Measurements from ENCODE around the gene DBF4B. TPM values are rescaled to one million over a fixed set of nuclear protein-coding genes. Genes with fewer than 3 reads are reported as not detected.

DBF4B gene
- total and polyA plus RNA-seq, 3 experiments from 2014 or later: 0.75 to 16.1 (median 15.2) TPM

GRCh38 chr17:44759086-44759915 is 50.8 kb downstream of the DBF4B start:
- H3K27me3 Mint-ChIP-seq: peaks cover 27 to 42% of the 10 kb centered on the region in 2 donors
- CTCF ChIA-PET: no interaction called here
- Histone ChIP-seq H3K27me3 (ENCODE audit: insufficient read depth, low read length, poor library complexity, severe bottlenecking) (peaks cover 16% of the 10 kb centered on the region), H3K36me3 (ENCODE audit: insufficient read depth, low read length) (no peaks in the 10 kb centered on the region), H3K4me3 (ENCODE audit: low read length) (no peak overlapping the region), H3K9me3 (ENCODE audit: low read length) (no peaks in the 10 kb centered on the region), H3K4me1 (ENCODE audit: insufficient read depth, low read length) (peaks cover 4% of the 10 kb centered on the region), H3K27ac (ENCODE audit: low read depth, low read length) (no peak overlapping the region)
- peak overlapping the region in 2 of 7 donors; percentile 49 to 72 for H3K4me3 Mint-ChIP-seq
- no peak overlapping the region for H3K27ac Mint-ChIP-seq
- H3K9me3 Mint-ChIP-seq: no peaks in the 10 kb centered on the region
- DNase-seq: no peak
- POLR2A ChIA-PET: no interaction called here
- no peaks in the 10 kb centered on the region for H3K36me3 Mint-ChIP-seq
- H3K4me1 Mint-ChIP-seq: peaks cover 0 to 4% (median 2%) of the 10 kb centered on the region in 3 donors

DNA sequence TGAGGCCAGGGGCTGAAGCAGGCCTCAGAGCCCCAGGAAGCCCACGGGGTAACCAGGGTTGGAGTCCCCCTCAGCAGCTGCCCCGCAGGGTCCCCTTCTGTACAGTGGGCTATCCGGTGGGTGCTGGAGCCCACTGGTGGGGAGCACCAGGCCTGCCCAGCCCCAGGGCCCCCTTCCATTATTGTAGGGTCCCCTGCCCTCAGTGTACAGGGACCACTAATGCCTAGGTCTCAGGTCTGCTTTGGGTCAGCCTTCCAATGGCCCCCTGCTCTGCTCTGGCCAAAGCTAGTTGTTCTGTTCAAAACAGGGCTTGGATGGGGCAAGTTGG is 51.4 kb downstream of the DBF4B start:
- H3K27me3 ChIP-seq (ENCODE audit: insufficient read depth, low read length, poor library complexity, severe bottlenecking): peaks cover 16% of the 10 kb centered on the region
- Mint-ChIP-seq H3K27ac (no peak overlapping the region), H3K36me3 (no peaks in the 10 kb centered on the region), H3K4me1 (peaks cover 0 to 4% (median 2%) of the 10 kb centered on the region in 3 donors), H3K9me3 (no peaks in the 10 kb centered on the region), H3K4me3 (peak overlapping the region in 3 of 7 donors; percentile 12 to 44 (median 25)), H3K27me3 (peaks cover 30 to 42% of the 10 kb centered on the region in 2 donors)
- no peak overlapping the region for H3K4me3 ChIP-seq (ENCODE audit: low read length)
- no peaks in the 10 kb centered on the region for H3K36me3 ChIP-seq (ENCODE audit: insufficient read depth, low read length)
- no peak overlapping the region for H3K27ac ChIP-seq (ENCODE audit: low read depth, low read length)
- ChIA-PET CTCF (no interaction called here), POLR2A (no interaction called here)
- DNase-seq: no peak
- no peaks in the 10 kb centered on the region for H3K9me3 ChIP-seq (ENCODE audit: low read length)
- peaks cover 4% of the 10 kb centered on the region for H3K4me1 ChIP-seq (ENCODE audit: insufficient read depth, low read length)

DNA sequence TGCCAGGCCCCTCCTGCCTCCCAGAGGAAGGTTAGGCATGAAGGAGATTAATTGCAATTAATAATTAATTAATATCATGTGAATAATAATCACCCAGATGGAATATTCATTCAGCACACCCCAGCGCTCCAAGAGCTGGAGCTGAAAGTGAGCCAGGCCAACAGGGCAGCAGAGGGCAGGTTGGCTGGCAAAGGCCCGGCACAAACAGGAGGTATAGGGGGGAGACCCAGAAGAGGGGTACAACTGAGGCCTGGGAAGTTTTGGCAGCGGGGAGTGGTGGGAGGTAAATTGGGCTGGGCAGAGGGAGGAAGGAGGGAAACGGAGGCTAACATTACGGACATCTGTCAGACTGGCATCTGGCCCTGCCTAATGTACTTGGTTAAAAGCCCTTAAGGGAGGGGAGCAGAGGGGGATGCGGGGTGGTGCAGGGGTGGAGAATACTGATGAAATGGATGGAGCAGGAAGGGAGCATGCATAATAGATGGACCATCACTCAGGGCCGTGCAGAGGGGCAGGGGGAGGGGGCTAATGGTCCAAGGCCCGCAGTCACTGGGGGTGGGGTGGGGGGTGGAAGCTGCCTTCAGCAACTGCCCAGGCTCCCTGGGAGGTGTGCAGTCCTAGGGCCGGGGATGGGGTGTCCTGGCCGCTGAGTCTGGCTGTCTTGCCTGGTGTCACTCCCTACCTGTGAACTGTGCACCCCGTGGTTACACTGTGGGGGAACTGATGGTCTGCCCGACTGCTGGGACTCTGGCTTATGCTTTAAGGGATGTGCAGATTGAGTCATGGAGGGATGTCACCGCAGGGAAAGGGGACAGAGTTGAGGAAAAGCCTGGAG is 52.2 kb downstream of the DBF4B start:
- H3K9me3 ChIP-seq (ENCODE audit: low read length): no peaks in the 10 kb centered on the region
- peaks cover 16% of the 10 kb centered on the region for H3K27me3 ChIP-seq (ENCODE audit: insufficient read depth, low read length, poor library complexity, severe bottlenecking)
- CTCF ChIA-PET: no interaction called here
- Mint-ChIP-seq H3K9me3 (no peaks in the 10 kb centered on the region), H3K27ac (peak overlapping the region in 1 of 8 donors; percentile 17), H3K4me1 (peaks cover 0 to 4% (median 2%) of the 10 kb centered on the region in 3 donors), H3K4me3 (peak overlapping the region in 5 of 7 donors; percentile 19 to 66 (median 48)), H3K36me3 (no peaks in the 10 kb centered on the region), H3K27me3 (peaks cover 32 to 47% of the 10 kb centered on the region in 2 donors)
- H3K4me1 ChIP-seq (ENCODE audit: insufficient read depth, low read length): peaks cover 4% of the 10 kb centered on the region
- no peaks in the 10 kb centered on the region for H3K36me3 ChIP-seq (ENCODE audit: insufficient read depth, low read length)
- DNase-seq: no peak
- POLR2A ChIA-PET: no interaction called here
- no peak overlapping the region for H3K4me3 ChIP-seq (ENCODE audit: low read length)
- no peak overlapping the region for H3K27ac ChIP-seq (ENCODE audit: low read depth, low read length)

- Histone ChIP-seq H3K4me1 (ENCODE audit: insufficient read depth, low read length) (peaks cover 4% of the 10 kb centered on the region), H3K27ac (ENCODE audit: low read depth, low read length) (no peak overlapping the region), H3K9me3 (ENCODE audit: low read length) (no peaks in the 10 kb centered on the region), H3K36me3 (ENCODE audit: insufficient read depth, low read length) (no peaks in the 10 kb centered on the region), H3K4me3 (ENCODE audit: low read length) (no peak overlapping the region), H3K27me3 (ENCODE audit: insufficient read depth, low read length, poor library complexity, severe bottlenecking) (peaks cover 16% of the 10 kb centered on the region)
- POLR2A ChIA-PET: interaction anchor here (0.6 kb wide), 1 partner anchor 262 kb away, joined by 5 read pairs; no protein-coding TSS in a partner anchor
- no peaks in the 10 kb centered on the region for H3K36me3 Mint-ChIP-seq
- no peak overlapping the region for H3K4me3 Mint-ChIP-seq
- CTCF ChIA-PET: interaction anchor here (1.5 to 1.9 kb wide), 2 partner anchors 13 to 102 kb away, joined by 3 to 6 read pairs; no protein-coding TSS in a partner anchor
- H3K4me1 Mint-ChIP-seq: peaks cover 0 to 4% (median 2%) of the 10 kb centered on the region in 3 donors
- no peak for DNase-seq
- H3K27me3 Mint-ChIP-seq: peaks cover 26 to 52% of the 10 kb centered on the region in 2 donors
- peak overlapping the region in 1 of 8 donors; percentile 47 for H3K27ac Mint-ChIP-seq
- no peaks in the 10 kb centered on the region for H3K9me3 Mint-ChIP-seq
Observed at GRCh38 chr17:44761932-44762810, 53.7 kb downstream of the DBF4B start.

DNA sequence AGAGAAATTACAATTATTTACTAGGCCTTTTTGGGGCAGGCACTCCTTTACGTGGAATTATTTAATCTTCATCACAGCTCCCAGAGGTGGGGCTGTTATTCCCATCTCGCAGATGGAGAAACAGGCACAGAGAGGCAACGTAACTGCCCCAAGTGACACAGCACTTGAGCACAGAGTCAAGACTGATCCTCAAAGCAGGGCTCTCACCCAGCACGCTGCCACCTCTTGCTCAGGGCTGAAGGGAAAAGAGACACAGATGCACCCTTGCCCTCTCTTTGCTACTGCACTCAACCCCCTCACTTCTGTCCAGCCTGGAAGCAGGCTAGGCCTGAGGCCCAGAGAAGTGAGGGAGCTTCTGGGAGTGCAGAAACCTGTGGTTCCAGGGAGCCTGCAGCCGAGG is 54.7 kb downstream of the DBF4B start:
- Histone ChIP-seq H3K27me3 (ENCODE audit: insufficient read depth, low read length, poor library complexity, severe bottlenecking) (peaks cover 11% of the 10 kb centered on the region), H3K27ac (ENCODE audit: low read depth, low read length) (no peak overlapping the region), H3K4me3 (ENCODE audit: low read length) (no peak overlapping the region), H3K9me3 (ENCODE audit: low read length) (no peaks in the 10 kb centered on the region), H3K36me3 (ENCODE audit: insufficient read depth, low read length) (no peaks in the 10 kb centered on the region), H3K4me1 (ENCODE audit: insufficient read depth, low read length) (peaks cover 4% of the 10 kb centered on the region)
- H3K27ac Mint-ChIP-seq: no peak overlapping the region
- no peaks in the 10 kb centered on the region for H3K36me3 Mint-ChIP-seq
- DNase-seq: no peak
- no peak overlapping the region for H3K4me3 Mint-ChIP-seq
- H3K27me3 Mint-ChIP-seq: peaks cover 18 to 49% of the 10 kb centered on the region in 2 donors
- H3K9me3 Mint-ChIP-seq: no peaks in the 10 kb centered on the region
- POLR2A ChIA-PET: interaction anchor here (1.6 kb wide), 1 partner anchor 12 kb away, joined by 4 read pairs; no protein-coding TSS in a partner anchor
- peaks cover 0 to 2% (median under 1%) of the 10 kb centered on the region in 3 donors for H3K4me1 Mint-ChIP-seq
- CTCF ChIA-PET: interaction anchor here (1.0 to 1.9 kb wide), 5 partner anchors 12 to 101 kb away, joined by 3 to 6 read pairs (median 3); no protein-coding TSS in a partner anchor

DNA sequence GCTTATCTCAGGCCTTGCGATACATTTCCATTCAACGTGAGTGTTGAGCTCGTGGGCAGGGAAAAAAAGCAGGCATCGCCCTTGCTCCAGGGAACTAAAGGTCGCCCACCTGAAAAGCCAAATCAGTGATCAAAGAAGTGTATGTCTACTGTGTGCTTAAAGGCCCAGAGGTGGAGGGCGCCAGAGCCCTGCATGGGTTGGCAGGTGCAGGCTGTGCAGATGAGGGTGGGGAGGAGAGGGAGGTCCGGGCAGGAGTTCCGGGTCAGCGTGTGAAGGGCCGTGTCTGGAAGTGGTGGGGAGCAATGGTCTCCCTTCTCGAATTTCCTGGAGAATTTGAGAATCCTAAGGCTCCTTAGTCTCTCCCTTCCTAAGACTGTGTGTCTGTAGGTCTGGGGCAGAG is 57.5 kb downstream of the DBF4B start:
- POLR2A ChIA-PET: no interaction called here

DNA sequence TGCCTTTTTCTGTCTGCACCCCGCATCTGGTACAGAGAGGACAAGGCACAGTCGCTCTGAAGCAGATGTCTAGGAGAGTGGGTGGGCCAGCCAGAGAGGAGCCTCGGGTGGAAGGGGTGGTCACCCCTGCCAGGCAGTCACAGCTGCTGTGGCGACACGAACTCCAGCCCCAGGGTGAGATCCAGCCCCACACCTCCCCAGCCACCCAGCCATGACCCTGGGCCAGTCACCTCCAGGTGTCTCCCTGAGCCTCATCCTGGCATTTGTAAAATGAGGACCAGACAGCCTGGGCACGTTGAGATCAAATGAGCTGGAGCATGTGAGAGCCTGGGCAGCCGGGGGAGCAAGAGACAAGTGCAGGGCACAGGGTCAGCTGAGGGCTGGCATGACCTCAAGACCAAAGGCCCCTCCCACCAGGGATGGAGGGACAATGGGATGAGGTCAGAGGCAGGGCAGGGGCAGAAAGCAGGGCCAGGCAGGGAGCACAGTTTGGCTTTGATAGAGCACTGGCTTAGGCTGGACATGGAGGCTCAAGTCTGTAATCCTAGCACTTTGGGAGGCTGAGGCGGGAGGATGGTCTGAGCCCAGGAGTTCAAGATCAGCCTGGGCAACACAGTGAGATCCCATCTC is 58.1 kb downstream of the DBF4B start:
- DNase-seq: no peak
- H3K27ac ChIP-seq (ENCODE audit: low read depth, low read length): no peak overlapping the region
- H3K36me3 ChIP-seq (ENCODE audit: insufficient read depth, low read length): no peaks in the 10 kb centered on the region
- H3K27me3 Mint-ChIP-seq: peaks cover 10 to 41% of the 10 kb centered on the region in 2 donors
- no peaks in the 10 kb centered on the region for H3K9me3 ChIP-seq (ENCODE audit: low read length)
- H3K36me3 Mint-ChIP-seq: no peaks in the 10 kb centered on the region
- H3K27me3 ChIP-seq (ENCODE audit: insufficient read depth, low read length, poor library complexity, severe bottlenecking): no peaks in the 10 kb centered on the region
- H3K4me1 ChIP-seq (ENCODE audit: insufficient read depth, low read length): no peaks in the 10 kb centered on the region
- no peak overlapping the region for H3K27ac Mint-ChIP-seq
- H3K4me3 Mint-ChIP-seq: no peak overlapping the region
- peaks cover 0 to 3% (median 0%) of the 10 kb centered on the region in 3 donors for H3K4me1 Mint-ChIP-seq
- no peak overlapping the region for H3K4me3 ChIP-seq (ENCODE audit: low read length)
- CTCF ChIA-PET: no interaction called here
- POLR2A ChIA-PET: no interaction called here
- no peaks in the 10 kb centered on the region for H3K9me3 Mint-ChIP-seq

More for the DNA sequence above, 57.5 kb downstream of the DBF4B start:
- no peak overlapping the region for H3K4me3 Mint-ChIP-seq
- peak overlapping the region in 1 of 8 donors; percentile 43 for H3K27ac Mint-ChIP-seq
- no peaks in the 10 kb centered on the region for H3K9me3 Mint-ChIP-seq
- CTCF ChIA-PET: interaction anchor here (0.8 to 1.6 kb wide), 2 partner anchors 9 to 256 kb away, joined by 3 to 4 read pairs; no protein-coding TSS in a partner anchor
- no peak for DNase-seq
- Histone ChIP-seq H3K9me3 (ENCODE audit: low read length) (no peaks in the 10 kb centered on the region), H3K4me1 (ENCODE audit: insufficient read depth, low read length) (no peaks in the 10 kb centered on the region), H3K36me3 (ENCODE audit: insufficient read depth, low read length) (no peaks in the 10 kb centered on the region), H3K27me3 (ENCODE audit: insufficient read depth, low read length, poor library complexity, severe bottlenecking) (no peaks in the 10 kb centered on the region), H3K4me3 (ENCODE audit: low read length) (no peak overlapping the region), H3K27ac (ENCODE audit: low read depth, low read length) (no peak overlapping the region)
- H3K27me3 Mint-ChIP-seq: peaks cover 13 to 47% of the 10 kb centered on the region in 2 donors
- peaks cover 0 to 3% (median 0%) of the 10 kb centered on the region in 3 donors for H3K4me1 Mint-ChIP-seq
- no peaks in the 10 kb centered on the region for H3K36me3 Mint-ChIP-seq

All from CD8-positive, alpha-beta memory T cell (primary cell).